ENCODE measurements around the gene TMEM184B.

Gene TMEM184B

DNA sequence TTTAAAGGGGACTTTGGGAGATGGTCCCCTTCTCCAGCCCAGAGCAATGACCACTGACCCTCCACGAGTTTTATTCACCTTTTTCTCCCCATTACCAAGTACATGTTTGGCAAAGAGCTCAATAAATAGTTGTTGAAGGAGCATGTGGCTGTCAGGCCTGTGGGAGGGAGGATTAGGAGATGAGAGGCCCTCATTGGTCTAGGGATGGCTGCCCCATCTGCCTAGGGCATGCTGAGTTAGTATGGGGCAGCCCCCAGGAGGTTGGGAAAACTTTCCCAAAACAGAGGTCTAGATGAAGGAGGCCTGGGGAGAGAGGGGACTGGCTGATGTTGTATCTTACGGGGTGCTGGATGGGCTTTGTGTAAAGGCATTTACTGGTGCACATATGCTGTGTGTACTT, 60.4 kb downstream of the TMEM184B start:
- Histone ChIP-seq H3K4me3 (ENCODE audit: low read depth, low read length) (no peak overlapping the region), H3K9me3 (ENCODE audit: severe bottlenecking) (no peaks in the 10 kb centered on the region), H3K27me3 (ENCODE audit: insufficient read depth, low read depth, severe bottlenecking) (no peaks in the 10 kb centered on the region), H3K36me3 (no peaks in the 10 kb centered on the region; the same call in 1 of the 2 replicates), H3K27ac (no peak overlapping the region)
- no peak for DNase-seq
- TF ChIP-seq, protein P1, sequence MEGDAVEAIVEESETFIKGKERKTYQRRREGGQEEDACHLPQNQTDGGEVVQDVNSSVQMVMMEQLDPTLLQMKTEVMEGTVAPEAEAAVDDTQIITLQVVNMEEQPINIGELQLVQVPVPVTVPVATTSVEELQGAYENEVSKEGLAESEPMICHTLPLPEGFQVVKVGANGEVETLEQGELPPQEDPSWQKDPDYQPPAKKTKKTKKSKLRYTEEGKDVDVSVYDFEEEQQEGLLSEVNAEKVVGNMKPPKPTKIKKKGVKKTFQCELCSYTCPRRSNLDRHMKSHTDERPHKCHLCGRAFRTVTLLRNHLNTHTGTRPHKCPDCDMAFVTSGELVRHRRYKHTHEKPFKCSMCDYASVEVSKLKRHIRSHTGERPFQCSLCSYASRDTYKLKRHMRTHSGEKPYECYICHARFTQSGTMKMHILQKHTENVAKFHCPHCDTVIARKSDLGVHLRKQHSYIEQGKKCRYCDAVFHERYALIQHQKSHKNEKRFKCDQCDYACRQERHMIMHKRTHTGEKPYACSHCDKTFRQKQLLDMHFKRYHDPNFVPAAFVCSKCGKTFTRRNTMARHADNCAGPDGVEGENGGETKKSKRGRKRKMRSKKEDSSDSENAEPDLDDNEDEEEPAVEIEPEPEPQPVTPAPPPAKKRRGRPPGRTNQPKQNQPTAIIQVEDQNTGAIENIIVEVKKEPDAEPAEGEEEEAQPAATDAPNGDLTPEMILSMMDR (IDR thresholded peaks at IDR 0.05; ENCODE audit: low read depth, low read length): no peak

DNA sequence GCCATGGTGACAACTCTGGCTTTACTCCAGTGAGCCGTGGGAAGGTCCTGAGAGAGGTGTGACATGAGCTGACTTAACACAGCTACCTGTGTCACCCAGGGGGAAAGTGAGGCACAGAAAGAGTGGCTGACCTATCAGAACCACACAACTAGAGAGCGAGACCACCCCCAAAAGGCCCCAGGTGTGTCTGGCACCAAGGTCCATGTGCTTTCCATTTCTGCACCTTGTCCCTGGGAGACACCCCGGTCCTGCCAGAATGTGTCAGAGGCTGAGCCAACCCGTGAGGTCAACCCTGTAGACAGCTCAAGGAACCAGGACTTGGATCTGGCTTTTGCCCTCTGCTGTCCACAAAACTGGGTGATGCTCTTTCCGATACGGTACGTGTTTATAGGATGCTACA, 61.3 kb downstream of the TMEM184B start:
- H3K27ac ChIP-seq: no peak overlapping the region
- H3K4me3 ChIP-seq (ENCODE audit: low read depth, low read length): no peak overlapping the region
- H3K36me3 ChIP-seq: no peaks in the 10 kb centered on the region; the same call in 1 of the 2 replicates
- no peak for DNase-seq
- TF ChIP-seq, protein P1 (IDR thresholded peaks at IDR 0.05; ENCODE audit: low read depth, low read length): no peak
- H3K27me3 ChIP-seq (ENCODE audit: insufficient read depth, low read depth, severe bottlenecking): no peaks in the 10 kb centered on the region
- H3K9me3 ChIP-seq (ENCODE audit: severe bottlenecking): no peaks in the 10 kb centered on the region

DNA sequence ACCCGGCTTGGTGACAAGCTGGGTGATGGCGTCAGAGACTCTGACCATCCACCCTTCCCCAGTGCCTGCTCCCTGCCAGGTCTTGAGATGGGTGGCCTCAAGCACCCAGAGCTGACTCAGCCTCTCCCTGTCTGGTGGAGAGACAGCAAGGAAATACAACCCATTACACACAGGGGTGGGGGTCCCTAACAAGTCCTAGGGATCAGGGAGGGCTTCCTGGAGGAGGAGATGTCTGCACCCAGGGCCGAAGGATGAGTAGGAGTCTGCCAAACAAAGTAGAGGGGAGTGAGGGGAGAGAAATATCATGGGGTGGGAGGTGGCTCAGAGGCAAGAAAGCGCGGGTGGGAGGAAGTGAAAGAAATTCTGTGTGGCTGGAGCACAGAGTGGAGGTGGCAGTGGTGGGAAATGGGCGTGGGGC, 64.2 kb downstream of the TMEM184B start:
- Histone ChIP-seq H3K9me3 (ENCODE audit: severe bottlenecking) (no peaks in the 10 kb centered on the region), H3K36me3 (no peaks in the 10 kb centered on the region), H3K27ac (no peak overlapping the region), H3K4me3 (ENCODE audit: low read depth, low read length) (no peak overlapping the region), H3K27me3 (ENCODE audit: insufficient read depth, low read depth, severe bottlenecking) (no peaks in the 10 kb centered on the region)
- TF ChIP-seq, protein P1 (IDR thresholded peaks at IDR 0.05; ENCODE audit: low read depth, low read length): no peak
- DNase-seq: no peak

DNA sequence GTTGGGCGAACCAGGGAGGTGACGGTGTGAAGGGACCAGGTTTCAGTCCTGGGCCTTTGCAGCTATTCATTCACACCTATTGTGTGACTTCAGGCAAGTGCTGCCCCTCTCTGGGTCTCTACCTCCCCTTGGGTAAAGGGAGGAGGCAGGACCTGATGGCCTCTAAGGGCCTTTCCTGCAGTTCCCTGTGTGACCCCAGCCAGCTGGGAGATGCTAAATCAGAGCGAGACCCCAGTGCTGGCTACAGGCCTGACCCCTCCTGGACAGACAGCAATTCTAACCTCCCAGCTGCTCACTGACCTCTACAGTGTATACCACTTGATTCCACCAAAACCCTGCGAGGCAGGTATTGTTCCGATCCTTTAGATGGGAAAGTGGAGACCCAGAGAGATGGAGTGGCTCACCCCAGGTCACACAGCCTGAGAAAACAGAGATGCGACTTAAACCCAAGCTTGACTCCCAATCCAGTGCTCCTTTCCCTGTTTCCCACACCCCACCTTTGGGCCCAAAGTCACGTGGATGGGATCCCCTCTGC, 64.8 kb downstream of the TMEM184B start:
- DNase-seq: no peak
- no peaks in the 10 kb centered on the region for H3K27me3 ChIP-seq (ENCODE audit: insufficient read depth, low read depth, severe bottlenecking)
- H3K9me3 ChIP-seq (ENCODE audit: severe bottlenecking): no peaks in the 10 kb centered on the region
- no peaks in the 10 kb centered on the region for H3K36me3 ChIP-seq
- no peak overlapping the region for H3K4me3 ChIP-seq (ENCODE audit: low read depth, low read length)
- no peak overlapping the region for H3K27ac ChIP-seq
- TF ChIP-seq, protein P1 (IDR thresholded peaks at IDR 0.05; ENCODE audit: low read depth, low read length): no peak

DNA sequence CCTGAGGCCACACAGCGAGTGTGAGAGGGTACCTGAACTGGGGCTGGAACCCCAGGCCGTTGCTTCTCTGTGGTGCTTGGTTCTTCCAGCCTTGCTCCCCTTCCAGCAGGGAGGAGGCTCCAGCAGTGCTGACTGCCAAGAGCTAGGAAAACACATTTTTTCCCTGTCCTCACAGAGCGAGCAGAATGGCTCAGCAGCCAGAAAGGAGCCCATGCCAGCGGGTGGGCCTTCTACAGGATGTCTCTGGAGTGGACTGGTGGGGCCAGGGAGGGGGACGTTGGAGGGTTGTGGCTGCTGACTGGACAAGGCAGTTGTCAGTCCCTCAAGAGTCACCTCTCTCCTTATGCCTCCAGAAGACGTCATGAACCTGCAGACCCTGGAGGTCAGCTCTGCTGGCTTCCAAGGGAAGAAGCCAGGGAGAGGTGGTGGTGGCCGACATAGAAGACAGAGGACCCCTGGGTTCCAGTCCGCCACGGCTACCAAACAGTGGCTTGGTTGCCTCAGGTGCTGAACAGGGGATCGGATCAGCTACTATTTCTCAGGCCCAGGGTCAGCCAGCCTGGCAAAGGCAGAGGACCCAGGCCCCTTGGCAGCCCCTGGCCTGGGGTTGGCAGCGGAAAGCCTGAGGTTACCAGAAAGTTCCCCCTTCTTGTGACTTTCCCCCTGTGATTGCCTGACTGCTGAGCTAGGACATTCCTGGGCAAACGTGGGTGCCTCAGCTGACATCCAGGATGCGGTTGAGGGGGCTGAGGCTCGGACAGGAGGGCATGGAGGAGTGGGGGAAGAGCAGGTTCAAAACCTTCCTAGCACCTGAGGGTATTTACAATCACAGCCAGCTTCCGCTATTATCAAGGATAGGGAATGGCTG, 67.3 kb downstream of the TMEM184B start:
- Histone ChIP-seq H3K27me3 (ENCODE audit: insufficient read depth, low read depth, severe bottlenecking) (no peaks in the 10 kb centered on the region), H3K4me3 (ENCODE audit: low read depth, low read length) (no peak overlapping the region), H3K27ac (no peak overlapping the region), H3K36me3 (no peaks in the 10 kb centered on the region), H3K9me3 (ENCODE audit: severe bottlenecking) (no peaks in the 10 kb centered on the region)
- TF ChIP-seq, protein P1 (IDR thresholded peaks at IDR 0.05; ENCODE audit: low read depth, low read length): no peak
- no peak for DNase-seq

Data from WERI-Rb-1 (cell line).